HG02763 (cell line): ENCODE data around the gene ARHGAP4.

Experiments used
- ATAC-seq: cut with Tn5 transposase; IDR thresholded peaks from one replicate; pipeline ENCODE4 v1.9.1; 2021; ENCODE audit warnings: mild to moderate bottlenecking, moderate library complexity; ENCODE audit not compliant: unreplicated experiment

The ARHGAP4 gene

GRCh38 chrX:153884136-153884535 lies 41.9 kb downstream of the ARHGAP4 start:
- no peak for ATAC-seq

- no peak for ATAC-seq
Observed at GRCh38 chrX:153883163-153883843, 42.8 kb downstream of the ARHGAP4 start.

GRCh38 chrX:153882557-153882956 lies 43.5 kb downstream of the ARHGAP4 start:
- ATAC-seq, result no peak

GRCh38 chrX:153882086-153882498 lies 44.0 kb downstream of the ARHGAP4 start:
- ATAC-seq, result no peak

- no peak for ATAC-seq
Observed at GRCh38 chrX:153881281-153881680, 44.8 kb downstream of the ARHGAP4 start.

DNA sequence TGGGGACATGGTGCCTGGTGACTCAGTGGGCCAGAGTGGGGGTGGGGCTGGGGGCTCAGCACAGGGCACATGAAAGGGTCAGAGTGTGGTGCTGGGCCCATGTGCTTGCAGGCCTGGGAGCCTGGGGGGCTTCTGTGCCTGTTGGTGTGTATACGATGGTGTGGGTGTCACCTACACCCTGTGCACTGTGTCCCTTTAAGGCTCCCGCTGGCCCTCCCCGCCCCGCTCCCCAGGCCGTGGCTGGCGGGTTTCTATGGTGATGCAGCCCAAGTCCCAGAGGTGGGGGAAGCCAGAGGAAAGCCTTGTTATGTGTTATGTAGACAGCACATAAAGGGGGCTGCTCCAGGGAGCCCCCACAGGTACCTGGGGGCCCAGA lies 45.6 kb downstream of the ARHGAP4 start:
- no peak for ATAC-seq

DNA sequence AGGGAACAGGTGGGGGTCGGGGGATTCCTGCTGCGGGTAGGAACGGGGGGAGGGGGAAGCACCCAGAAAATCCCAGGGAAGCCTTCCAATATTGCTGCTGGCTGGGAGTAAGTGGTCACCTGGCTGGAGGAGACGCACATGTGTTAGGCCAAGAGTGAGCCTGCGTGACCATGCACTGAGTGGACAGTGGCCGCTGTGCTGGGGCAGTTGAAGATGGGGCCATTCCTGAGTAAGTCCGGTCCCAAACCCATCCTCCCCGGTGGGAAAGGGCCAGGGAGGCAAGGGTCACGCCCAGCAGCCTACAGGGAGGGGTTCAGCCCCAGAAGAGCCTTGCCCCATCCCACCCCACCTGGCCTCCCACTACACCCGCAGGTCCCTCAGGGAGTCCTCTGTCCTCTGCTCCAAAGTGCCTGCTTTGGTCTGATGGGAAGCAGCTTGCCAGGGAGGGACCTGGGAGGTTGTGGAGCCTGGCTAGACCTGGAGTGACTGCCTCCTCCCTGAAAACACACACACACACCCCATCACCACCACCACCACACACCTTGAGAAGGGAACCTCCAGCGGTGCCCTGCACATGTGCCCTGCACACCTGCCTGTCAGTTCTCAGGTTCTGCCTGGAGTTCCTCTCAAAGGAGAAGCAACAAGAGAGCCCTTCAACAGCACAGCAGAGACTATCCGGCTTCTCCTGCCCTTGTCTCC lies 46.2 kb downstream of the ARHGAP4 start:
- ATAC-seq, result no peak

DNA sequence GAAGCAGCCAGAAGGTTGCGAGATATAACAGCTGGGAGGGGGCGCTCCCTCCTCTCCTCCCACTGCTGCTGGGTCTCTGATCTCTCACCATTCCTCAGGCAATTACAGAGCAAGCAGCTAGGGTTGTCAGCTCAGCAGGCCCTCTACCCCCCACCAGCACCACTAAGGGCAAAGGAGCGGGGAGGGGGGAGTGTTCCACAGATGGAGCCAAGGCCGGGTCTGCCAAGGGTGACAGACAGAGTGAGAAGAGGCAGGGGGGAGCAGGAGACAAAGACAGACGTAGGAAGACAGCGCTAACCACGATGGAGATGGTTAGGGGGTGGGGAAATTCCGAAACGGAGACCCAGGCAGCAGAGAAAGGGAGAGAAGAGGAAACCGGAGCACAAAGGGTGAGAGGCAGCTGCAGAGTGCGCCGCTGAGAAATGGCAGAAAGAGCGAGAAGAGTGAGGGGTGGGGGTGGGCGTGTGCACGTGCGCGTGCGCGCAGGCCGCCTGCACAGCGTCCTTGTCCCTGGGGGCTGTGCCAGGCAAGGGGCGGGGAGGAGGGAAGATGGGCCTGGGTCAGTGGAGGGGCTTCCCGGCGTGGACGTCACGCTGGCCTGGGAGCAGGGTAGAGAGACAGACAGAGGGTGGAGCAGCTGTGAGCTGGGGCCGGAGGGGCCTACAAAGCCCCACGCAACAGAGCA lies 47.0 kb downstream of the ARHGAP4 start:
- no peak for ATAC-seq

- ATAC-seq, result no peak
Observed at GRCh38 chrX:153878345-153878744, 47.7 kb downstream of the ARHGAP4 start.

DNA sequence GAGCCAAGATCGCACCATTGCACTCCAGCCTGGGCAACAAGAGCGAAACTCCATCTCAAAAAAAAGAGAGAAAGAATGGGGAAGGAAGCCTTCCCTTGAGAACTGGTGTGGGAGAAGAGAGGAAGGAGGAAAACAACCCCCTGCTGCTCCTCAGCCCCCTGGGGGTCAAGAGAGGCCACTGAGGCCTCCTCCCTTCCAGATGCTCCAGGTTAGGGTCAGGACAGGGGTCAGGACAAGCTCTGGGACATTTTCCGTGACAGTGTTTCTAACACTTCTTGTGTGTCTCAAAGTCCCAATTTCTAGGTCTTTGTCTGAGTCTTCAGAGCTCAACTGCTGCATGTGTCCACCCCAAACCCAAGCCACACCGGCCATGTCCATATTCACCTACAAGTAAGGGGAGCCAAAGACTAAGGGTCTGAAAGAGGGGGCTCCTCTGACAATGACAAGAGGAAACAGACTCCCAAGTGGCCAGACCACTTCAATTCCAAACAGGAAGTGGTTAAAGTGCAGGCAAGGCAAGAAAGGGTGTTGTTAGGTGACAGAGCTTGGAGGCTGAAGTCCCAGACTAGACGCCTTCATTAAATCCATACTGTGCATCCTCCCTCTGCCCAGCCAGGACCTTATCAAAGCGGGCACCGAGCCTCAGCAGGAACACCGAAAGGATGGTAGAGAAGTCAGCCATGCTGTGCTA lies 48.3 kb downstream of the ARHGAP4 start:
- no peak for ATAC-seq

- ATAC-seq, result no peak
Observed at GRCh38 chrX:153876112-153876491, 50.0 kb downstream of the ARHGAP4 start.

GRCh38 chrX:153875391-153876111 lies 50.5 kb downstream of the ARHGAP4 start:
- no peak for ATAC-seq

- no peak for ATAC-seq
Observed at GRCh38 chrX:153874366-153875125, 51.5 kb downstream of the ARHGAP4 start.

- no peak for ATAC-seq
Observed at GRCh38 chrX:153874085-153874365, 52.0 kb downstream of the ARHGAP4 start.

- ATAC-seq, result no peak
Observed at GRCh38 chrX:153873282-153874084, 52.6 kb downstream of the ARHGAP4 start.

GRCh38 chrX:153871946-153872878 lies 53.9 kb downstream of the ARHGAP4 start:
- no peak for ATAC-seq

- ATAC-seq, result no peak
Observed at GRCh38 chrX:153871451-153871850, 54.6 kb downstream of the ARHGAP4 start.

GRCh38 chrX:153870791-153871360 lies 55.2 kb downstream of the ARHGAP4 start:
- no peak for ATAC-seq
